MM.1S (cell line): ENCODE data around the gene TMEM259.

Experiments
- DNase-seq: peaks from one replicate; pipeline ENCODE4 v3.0.0-alpha.2; 2015
- H2AFZ ChIP-seq: fragments of 300-600 bp; sonication (generic); 2 replicates; pipeline ENCODE4 v1.6.0; 2016; ENCODE audit warnings: antibody characterized with exemption, low read length
- H3F3A ChIP-seq: fragments of 300-600 bp; sonication (generic); 2 replicates; pipeline ENCODE4 v1.6.1; 2016; ENCODE audit warnings: mild to moderate bottlenecking, antibody characterized with exemption, low read length, moderate library complexity, mixed read lengths; ENCODE audit not compliant: insufficient read depth
- H3K27ac ChIP-seq: fragments of 300-600 bp; sonication (generic); 2 replicates; pipeline ENCODE4 v1.5.1; 2016; ENCODE audit warnings: mild to moderate bottlenecking, low read length
- H3K27me3 ChIP-seq: fragments of 300-600 bp; sonication (generic); replicated peaks from 2 replicates; pipeline ENCODE4 v1.6.0; 2016; ENCODE audit warnings: low read length; ENCODE audit not compliant: insufficient read depth
- H3K36me3 ChIP-seq: fragments of 300-600 bp; sonication (generic); replicated peaks from 2 replicates; pipeline ENCODE4 v1.6.1; 2016; ENCODE audit warnings: mild to moderate bottlenecking, low read length, mixed read lengths; ENCODE audit not compliant: insufficient read depth
- H3K4me1 ChIP-seq: fragments of 300-600 bp; sonication (generic); 2 replicates; pipeline ENCODE4 v1.6.1; 2016; ENCODE audit warnings: low read length, mixed read lengths
- H3K4me2 ChIP-seq: fragments of 300-600 bp; sonication (generic); 2 replicates; pipeline ENCODE4 v1.6.0; 2016; ENCODE audit warnings: low read depth, low read length
- H3K4me3 ChIP-seq: fragments of 300-600 bp; sonication (generic); 2 replicates; pipeline ENCODE4 v1.5.1; 2016; ENCODE audit warnings: low read length, mixed read lengths
- H3K79me2 ChIP-seq: fragments of 300-600 bp; sonication (generic); 2 replicates; pipeline ENCODE4 v1.6.1; 2016; ENCODE audit warnings: mixed run types, low read length, mixed read lengths
- H3K9ac ChIP-seq: fragments of 300-600 bp; sonication (generic); 2 replicates; pipeline ENCODE4 v1.6.1; 2016; ENCODE audit warnings: low read length, mixed read lengths
- H3K9me2 ChIP-seq: fragments of 300-600 bp; sonication (generic); replicated peaks from 2 replicates; pipeline ENCODE4 v1.6.1; 2016; ENCODE audit warnings: mild to moderate bottlenecking, low read length, mixed read lengths; ENCODE audit not compliant: insufficient read depth
- H3K9me3 ChIP-seq: fragments of 300-600 bp; sonication (generic); replicated peaks from 2 replicates; pipeline ENCODE4 v1.6.1; 2016; ENCODE audit warnings: mild to moderate bottlenecking, low read length, mixed read lengths; ENCODE audit not compliant: insufficient read depth
- H4K20me1 ChIP-seq: fragments of 300-600 bp; sonication (generic); 2 replicates; pipeline ENCODE4 v1.6.1; 2016; ENCODE audit warnings: mild to moderate bottlenecking, low read length, moderate library complexity, mixed read lengths; ENCODE audit not compliant: insufficient read depth
- CTCF ChIP-seq: fragments of 300-600 bp; sonication (generic); IDR thresholded peaks from 2 replicates; pipeline ENCODE4 v1.5.1; 2016; ENCODE audit warnings: antibody characterized with exemption, low read length, mixed read lengths
- EZH2 ChIP-seq: fragments of 300-600 bp; sonication (generic); optimal IDR thresholded peaks from 2 replicates; pipeline ENCODE3; 2017; ENCODE audit warnings: low read depth, mild to moderate bottlenecking, antibody characterized with exemption, low read length, mixed read lengths
- EZH2phosphoT487 ChIP-seq: fragments of 300-600 bp; sonication (generic); IDR thresholded peaks from 2 replicates; pipeline ENCODE4 v1.6.1; 2018; ENCODE audit warnings: antibody characterized with exemption, low read length

The TMEM259 gene

GRCh38 chr19:988510-988909 lies 32.4 kb downstream of the TMEM259 start:
- Histone ChIP-seq H3K36me3 (0 out of 2 replicates have a peak, but pooled peaks cover 5% of the 10 kb centered on the region), H3F3A (peaks cover 4% of the 10 kb centered on the region; the same call in 1 of the 2 replicates), H3K4me3 (no peak overlapping the region), H3K4me1 (peaks cover 4% of the 10 kb centered on the region; the same call in 1 of the 2 replicates), H3K27ac (no peak overlapping the region), H3K79me2 (peaks cover 18% of the 10 kb centered on the region), H3K9ac (no peak overlapping the region), H3K9me2 (no peaks in the 10 kb centered on the region), H3K9me3 (no peaks in the 10 kb centered on the region), H3K27me3 (no peaks in the 10 kb centered on the region), H2AFZ (no peak overlapping the region), H4K20me1 (no peaks in the 10 kb centered on the region), H3K4me2 (no peak overlapping the region)
- no peak for DNase-seq
- no peak for TF ChIP-seq EZH2phosphoT487
- no peak for TF ChIP-seq CTCF
- no peak for TF ChIP-seq EZH2

GRCh38 chr19:988081-988480 lies 32.8 kb downstream of the TMEM259 start:
- H3K27ac ChIP-seq, result no peak overlapping the region
- TF ChIP-seq CTCF (no peak), EZH2phosphoT487 (no peak)
- no peak overlapping the region for H3K4me2 ChIP-seq
- no peak overlapping the region for H3K9ac ChIP-seq
- H3K79me2 ChIP-seq, result peaks cover 18% of the 10 kb centered on the region
- DNase-seq, result no peak
- H3K4me3 ChIP-seq, result no peak overlapping the region
- H3K36me3 ChIP-seq, result 0 out of 2 replicates have a peak, but pooled peaks cover 5% of the 10 kb centered on the region
- H4K20me1 ChIP-seq, result no peaks in the 10 kb centered on the region
- peaks cover 5% of the 10 kb centered on the region; the same call in 1 of the 2 replicates for H3K4me1 ChIP-seq
- H3K9me3 ChIP-seq, result no peaks in the 10 kb centered on the region
- H3K9me2 ChIP-seq, result no peaks in the 10 kb centered on the region
- peaks cover 9% of the 10 kb centered on the region for H3F3A ChIP-seq
- no peak overlapping the region for H2AFZ ChIP-seq
- no peaks in the 10 kb centered on the region for H3K27me3 ChIP-seq

- Histone ChIP-seq H3K27me3 (no peaks in the 10 kb centered on the region), H3K9me3 (no peaks in the 10 kb centered on the region), H3K4me1 (peaks cover 7% of the 10 kb centered on the region; the same call in 1 of the 2 replicates), H3K36me3 (0 out of 2 replicates have a peak, but pooled peaks cover 5% of the 10 kb centered on the region), H3K79me2 (peaks cover 18% of the 10 kb centered on the region), H4K20me1 (no peaks in the 10 kb centered on the region), H3K27ac (no peak overlapping the region), H3F3A (peaks cover 12% of the 10 kb centered on the region), H3K4me3 (no peak overlapping the region), H3K9ac (no peak overlapping the region), H3K4me2 (no peak overlapping the region), H3K9me2 (no peaks in the 10 kb centered on the region), H2AFZ (no peak overlapping the region)
- TF ChIP-seq EZH2 (no peak), CTCF (no peak), EZH2phosphoT487 (no peak)
- no peak for DNase-seq
Observed at GRCh38 chr19:986083-986482, 34.8 kb downstream of the TMEM259 start.
